ENCODE results near the gene KDM4C. TPM values are rescaled to one million over a fixed set of nuclear protein-coding genes. Genes with fewer than 3 reads are reported as not detected.

KDM4C gene
- total and polyA plus RNA-seq, 2 of the 13 experiments (the other 11 are each of a cell fraction or from before 2014, with no cell fraction given), result 19.4 to 23.6 TPM

GRCh38 chr9:6757132-6757455 is 679 bp upstream of the KDM4C start (continued):
- TF ChIP-seq GABPA (IDR thresholded peaks at IDR 0.05; ENCODE audit: low read depth, low read length) (no peak), GABPA (CRISPR knock-in tag; IDR thresholded peaks at IDR 0.05; ENCODE audit: low read depth) (no peak), ZNF451 (CRISPR knock-in tag; IDR thresholded peaks at IDR 0.05) (no peak), ZBTB8A (CRISPR knock-in tag; IDR thresholded peaks at IDR 0.05; ENCODE audit: borderline replicate concordance, low read depth) (no peak), DNMT3B (CRISPR knock-in tag; conservative IDR thresholded peaks at IDR 0.05) (0 out of 2 replicates have a peak, but pooled peaks have one; percentile 12), HOXD1 (CRISPR knock-in tag; IDR thresholded peaks at IDR 0.05) (no peak), TBX3 (IDR thresholded peaks at IDR 0.05; ENCODE audit: borderline replicate concordance) (peak; percentile 66), KIAA2018 (CRISPR knock-in tag; IDR thresholded peaks at IDR 0.05; ENCODE audit: borderline replicate concordance) (no peak), ATF4 (CRISPR knock-in tag; IDR thresholded peaks at IDR 0.05) (0 out of 4 replicates have a peak, but pooled peaks of 1 of the 2 experiments have one; percentile 52), MAF1 (CRISPR knock-in tag; IDR thresholded peaks at IDR 0.05; ENCODE audit: borderline replicate concordance) (no peak), TCF12 (IDR thresholded peaks at IDR 0.05) (no peak), TCF12 (CRISPR knock-in tag; IDR thresholded peaks at IDR 0.05) (peak; percentile 22; the same call in 1 of the 2 replicates), ZNF121 (CRISPR knock-in tag; IDR thresholded peaks at IDR 0.05) (no peak)
